Measurements from ENCODE around the gene FPGS. TPM values are rescaled to one million over a fixed set of nuclear protein-coding genes. Genes with fewer than 3 reads are reported as not detected.

The FPGS gene
- total RNA-seq, 1 donor from 2014 or later: 50.8 TPM

DNA sequence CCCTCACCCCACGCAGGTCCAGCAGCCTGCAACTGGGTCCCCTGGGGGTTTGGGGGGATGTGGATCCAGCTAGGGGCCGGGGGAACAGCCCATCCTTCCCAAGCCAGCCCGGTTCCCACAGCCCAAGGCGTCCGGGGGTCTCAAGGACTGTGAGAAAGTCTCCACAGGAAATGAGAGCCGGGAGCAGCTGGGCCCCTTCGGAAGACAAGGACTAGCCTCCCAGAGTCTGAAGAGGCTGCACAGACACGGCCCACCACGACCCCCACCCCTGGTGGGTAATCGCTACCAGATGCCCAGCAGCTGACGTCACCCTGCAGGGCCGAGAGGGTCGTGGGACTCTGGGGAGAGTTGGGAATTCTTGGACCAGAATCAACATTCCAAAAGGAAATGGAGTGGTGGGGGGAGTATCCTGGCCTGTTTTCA is 34.8 kb upstream of the FPGS start:
- Mint-ChIP-seq H3K4me3 (ENCODE audit: unreplicated experiment) (peak overlapping the region; percentile 33), H3K9me3 (ENCODE audit: low read depth) (no peaks in the 10 kb centered on the region), H3K27ac (ENCODE audit: unreplicated experiment) (peak overlapping the region; percentile 98), H3K27me3 (ENCODE audit: low read depth) (no peaks in the 10 kb centered on the region), H3K36me3 (ENCODE audit: low read depth) (peaks cover 5% of the 10 kb centered on the region), H3K4me1 (ENCODE audit: low read depth) (peaks cover 67% of the 10 kb centered on the region)
- TF ChIP-seq, protein P1, sequence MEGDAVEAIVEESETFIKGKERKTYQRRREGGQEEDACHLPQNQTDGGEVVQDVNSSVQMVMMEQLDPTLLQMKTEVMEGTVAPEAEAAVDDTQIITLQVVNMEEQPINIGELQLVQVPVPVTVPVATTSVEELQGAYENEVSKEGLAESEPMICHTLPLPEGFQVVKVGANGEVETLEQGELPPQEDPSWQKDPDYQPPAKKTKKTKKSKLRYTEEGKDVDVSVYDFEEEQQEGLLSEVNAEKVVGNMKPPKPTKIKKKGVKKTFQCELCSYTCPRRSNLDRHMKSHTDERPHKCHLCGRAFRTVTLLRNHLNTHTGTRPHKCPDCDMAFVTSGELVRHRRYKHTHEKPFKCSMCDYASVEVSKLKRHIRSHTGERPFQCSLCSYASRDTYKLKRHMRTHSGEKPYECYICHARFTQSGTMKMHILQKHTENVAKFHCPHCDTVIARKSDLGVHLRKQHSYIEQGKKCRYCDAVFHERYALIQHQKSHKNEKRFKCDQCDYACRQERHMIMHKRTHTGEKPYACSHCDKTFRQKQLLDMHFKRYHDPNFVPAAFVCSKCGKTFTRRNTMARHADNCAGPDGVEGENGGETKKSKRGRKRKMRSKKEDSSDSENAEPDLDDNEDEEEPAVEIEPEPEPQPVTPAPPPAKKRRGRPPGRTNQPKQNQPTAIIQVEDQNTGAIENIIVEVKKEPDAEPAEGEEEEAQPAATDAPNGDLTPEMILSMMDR (IDR thresholded peaks at IDR 0.05): no peak
- DNase-seq (ENCODE audit: low spot score): no peak

DNA sequence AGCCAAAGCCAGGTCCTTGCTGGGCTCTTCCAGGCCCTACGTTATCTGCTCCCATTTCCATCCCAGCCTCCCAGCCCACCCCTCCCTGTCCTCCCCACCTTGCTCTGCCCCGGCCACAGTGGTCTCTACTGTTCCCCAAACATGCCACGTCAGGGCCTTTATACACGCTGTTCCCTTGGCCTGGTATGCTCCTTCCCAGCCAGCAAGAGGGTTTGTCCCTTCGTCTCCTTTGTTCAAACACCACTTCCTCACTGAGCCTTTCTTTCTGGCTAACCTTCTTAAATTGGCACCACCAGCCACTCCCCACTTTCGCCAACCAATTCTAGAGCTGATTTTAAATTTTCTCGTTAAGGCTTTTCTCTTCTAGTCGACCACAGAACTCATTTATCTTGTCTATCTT is 34.0 kb upstream of the FPGS start:
- Mint-ChIP-seq H3K4me3 (ENCODE audit: unreplicated experiment) (peak overlapping the region; percentile 33), H3K27me3 (ENCODE audit: low read depth) (no peaks in the 10 kb centered on the region)

DNA sequence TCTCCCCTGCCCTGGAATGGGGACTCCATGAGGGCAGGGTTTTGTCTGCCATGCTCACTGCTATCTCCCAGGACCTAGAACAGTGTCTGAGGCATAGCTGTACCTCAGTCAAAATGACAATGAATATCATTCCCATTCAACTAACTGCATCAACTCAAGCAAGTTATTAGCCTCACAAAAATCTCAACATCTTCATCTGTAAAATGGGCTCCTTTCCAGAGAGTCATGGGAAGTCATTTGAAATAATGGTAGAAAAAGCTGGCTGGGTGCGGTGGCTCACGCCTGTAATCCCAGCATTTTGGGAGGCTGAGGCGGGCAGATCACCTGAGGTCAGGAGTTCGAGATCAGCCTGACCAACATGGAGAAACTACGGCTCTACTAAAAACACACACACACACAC is 33.6 kb upstream of the FPGS start:
- Mint-ChIP-seq H3K27ac (ENCODE audit: unreplicated experiment) (peak overlapping the region; percentile 98), H3K4me3 (ENCODE audit: unreplicated experiment) (peak overlapping the region; percentile 33), H3K9me3 (ENCODE audit: low read depth) (no peaks in the 10 kb centered on the region), H3K4me1 (ENCODE audit: low read depth) (peaks cover 58% of the 10 kb centered on the region), H3K36me3 (ENCODE audit: low read depth) (peaks cover 5% of the 10 kb centered on the region), H3K27me3 (ENCODE audit: low read depth) (no peaks in the 10 kb centered on the region)
- no peak for DNase-seq (ENCODE audit: low spot score)
- TF ChIP-seq, protein P1 (IDR thresholded peaks at IDR 0.05): no peak

More for the DNA sequence above, 34.0 kb upstream of the FPGS start:
- Mint-ChIP-seq H3K27ac (ENCODE audit: unreplicated experiment) (peak overlapping the region; percentile 98), H3K36me3 (ENCODE audit: low read depth) (peaks cover 5% of the 10 kb centered on the region), H3K4me1 (ENCODE audit: low read depth) (peaks cover 62% of the 10 kb centered on the region), H3K9me3 (ENCODE audit: low read depth) (no peaks in the 10 kb centered on the region)
- DNase-seq (ENCODE audit: low spot score): no peak
- TF ChIP-seq, protein P1 (IDR thresholded peaks at IDR 0.05): no peak

DNA sequence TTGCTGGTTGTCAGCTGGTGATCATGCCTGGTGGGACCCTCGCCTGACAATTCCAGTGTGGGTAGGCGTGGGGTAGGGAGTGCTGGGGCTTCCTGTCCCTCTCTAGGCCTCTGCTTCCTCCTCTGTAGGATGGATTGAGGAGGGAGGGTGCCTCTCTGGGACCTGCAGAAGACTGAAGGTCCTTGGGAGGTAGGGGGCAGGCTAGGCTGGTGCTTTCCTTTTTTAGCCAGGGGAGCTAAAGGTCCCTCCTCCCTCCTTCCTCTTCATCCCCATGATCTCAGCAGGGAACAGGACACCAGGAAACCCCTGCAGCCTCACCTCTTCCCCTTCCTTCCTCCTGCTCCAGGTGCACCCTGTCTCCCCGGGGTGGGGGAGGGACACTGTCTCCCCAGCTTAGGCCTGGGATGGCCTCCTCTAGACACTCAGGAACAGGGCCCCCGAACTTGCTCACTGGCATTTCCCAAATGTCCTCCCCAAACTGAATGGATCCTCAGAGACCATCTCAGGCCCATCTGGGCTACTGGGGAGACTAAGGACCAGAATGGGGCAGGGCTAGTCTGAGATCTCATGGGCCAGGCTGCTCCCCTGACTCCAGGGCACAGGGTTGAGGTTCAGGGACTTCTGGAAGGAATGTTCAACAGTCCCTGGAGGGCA is 32.6 kb upstream of the FPGS start:
- Mint-ChIP-seq H3K27ac (ENCODE audit: unreplicated experiment) (peak overlapping the region; percentile 98), H3K36me3 (ENCODE audit: low read depth) (peaks cover 5% of the 10 kb centered on the region), H3K4me3 (ENCODE audit: unreplicated experiment) (peak overlapping the region; percentile 89), H3K4me1 (ENCODE audit: low read depth) (peaks cover 53% of the 10 kb centered on the region), H3K9me3 (ENCODE audit: low read depth) (no peaks in the 10 kb centered on the region), H3K27me3 (ENCODE audit: low read depth) (no peaks in the 10 kb centered on the region)
- TF ChIP-seq, protein P1 (IDR thresholded peaks at IDR 0.05): peak; percentile 33
- no peak for DNase-seq (ENCODE audit: low spot score)

DNA sequence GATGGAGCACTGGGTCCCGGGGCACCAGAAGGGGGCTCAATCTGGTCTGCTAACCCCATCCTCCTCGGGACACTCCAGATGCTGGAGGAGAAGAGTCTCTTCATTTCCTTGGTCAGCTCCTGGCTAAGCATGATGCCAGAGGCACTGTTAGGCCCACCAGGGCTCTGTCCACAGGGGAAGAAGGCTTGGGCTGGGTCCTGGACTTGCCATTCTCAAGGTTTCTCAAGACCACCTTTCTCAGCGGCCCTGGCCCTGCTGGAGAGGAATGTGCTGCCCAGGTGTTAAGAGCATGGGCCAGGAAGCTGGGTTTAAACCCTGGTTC is 32.1 kb upstream of the FPGS start:
- DNase-seq (ENCODE audit: low spot score): no peak
- peak overlapping the region; percentile 89 for H3K4me3 Mint-ChIP-seq (ENCODE audit: unreplicated experiment)
- no peaks in the 10 kb centered on the region for H3K27me3 Mint-ChIP-seq (ENCODE audit: low read depth)
- H3K4me1 Mint-ChIP-seq (ENCODE audit: low read depth): peaks cover 53% of the 10 kb centered on the region
- TF ChIP-seq, protein P1 (IDR thresholded peaks at IDR 0.05): no peak
- peak overlapping the region; percentile 92 for H3K27ac Mint-ChIP-seq (ENCODE audit: unreplicated experiment)
- no peaks in the 10 kb centered on the region for H3K9me3 Mint-ChIP-seq (ENCODE audit: low read depth)
- H3K36me3 Mint-ChIP-seq (ENCODE audit: low read depth): peaks cover 3% of the 10 kb centered on the region

Measured in chondrocyte (in vitro differentiated cells).